HCT116 (cell line): Measurements from ENCODE around the gene DNAJC5. TPM values are rescaled to one million over a fixed set of nuclear protein-coding genes. Genes with fewer than 3 reads are reported as not detected.

Experiments
- ATAC-seq: fragments of 200-7000 bp; cut with Tn5 transposase; 2 replicates; pipeline ENCODE4 v1.9.1; 2020; ENCODE audit warnings: mild to moderate bottlenecking, moderate library complexity
- BruUV-seq: library from RNA; stranded (reverse); fragments of 400-500 nt; replicated peaks from 2 replicates; lab custom pipeline; 2021; lab: Mats Ljungman, UMichigan
- CTCF ChIA-PET: fragments of 300-600 bp; sonication (Branson Sonifier 250); formaldehyde crosslinking; loops from one replicate; lab custom pipeline; 2021; ENCODE audit warnings: antibody characterized with exemption; lab: Charles Lee
- POLR2A ChIA-PET: fragments of 300-600, 350-600 bp; sonication (Branson Sonifier 250); formaldehyde crosslinking; loops from one replicate; lab custom pipeline; 2021; ENCODE audit warnings: antibody characterized with exemption; lab: Charles Lee
- RAD21 ChIA-PET, 2 experiments: fragments of 300-600 bp; sonication (Branson Sonifier 250); formaldehyde crosslinking; loops; one replicate each; lab custom pipeline; 2023; ENCODE audit warnings: low total read pairs in 2 of 2; ENCODE audit not compliant: uncharacterized antibody in 2 of 2, unreplicated experiment in 2 of 2, low non-redundant PET in 1 of 2; lab: Charles Lee
- DNase-seq: peaks from one replicate; pipeline ENCODE4 v3.0.0-alpha.2; 2010; ENCODE audit warnings: low read depth, low spot score
- H2AFZ ChIP-seq: fragments of 200-600 bp; shearing (Covaris generic), sonication (generic); 2 replicates; pipeline ENCODE4 v1.6.1; 2017; ENCODE audit warnings: low read depth, mixed run types, mixed read lengths, antibody characterized with exemption, low read length; ENCODE audit not compliant: poor library complexity, severe bottlenecking
- H3K27ac ChIP-seq: 2 replicates; pipeline ENCODE4 v1.5.1; 2012; ENCODE audit warnings: low read depth, low read length
- H3K27me3 ChIP-seq: fragments of 200-600 bp; sonication (generic); 2 replicates; pipeline ENCODE4 v1.6.1; 2016; ENCODE audit warnings: mixed run types, low read length, mixed read lengths; ENCODE audit not compliant: insufficient read depth
- H3K36me3 ChIP-seq, 2 experiments: fragments of 200-500 bp in 1 of 2; fragments of 200-600 bp in 1 of 2; sonication (Bioruptor generic) in 1 of 2; sonication (generic) in 1 of 2; 2 replicates each; pipeline versions ENCODE4 v1.5.1 to v1.6.1; 2014 to 2016; ENCODE audit warnings: low read length in 2 of 2, inconsistent platforms in 1 of 2, mixed read lengths in 1 of 2, mixed run types in 1 of 2; ENCODE audit not compliant: insufficient read depth in 2 of 2, control insufficient read depth in 1 of 2
- H3K4me1 ChIP-seq, 2 experiments: fragments of 200-600 bp in 1 of 2; sonication (generic) in 1 of 2; 2 replicates each; pipeline versions ENCODE4 v1.5.1 to v1.6.1; 2012 to 2017; ENCODE audit warnings: low read length in 2 of 2, inconsistent platforms in 1 of 2, mild to moderate bottlenecking in 1 of 2, mixed read lengths in 1 of 2, mixed run types in 1 of 2, moderate library complexity in 1 of 2; ENCODE audit not compliant: insufficient read depth in 2 of 2, control insufficient read depth in 1 of 2
- H3K4me2 ChIP-seq: fragments of 200-600 bp; sonication (generic); 2 replicates; pipeline ENCODE4 v1.6.1; 2017; ENCODE audit warnings: mixed run types, low read length, mixed read lengths
- H3K4me3 ChIP-seq, 2 experiments: fragments of 200-600 bp in 1 of 2; sonication (generic) in 1 of 2; replicated peaks in 1 of 2; 2 replicates each; pipeline ENCODE4 v1.5.1; 2011 to 2016; ENCODE audit warnings: low read length in 2 of 2, control low read depth in 1 of 2, low read depth in 1 of 2, mild to moderate bottlenecking in 1 of 2, mixed read lengths in 1 of 2, mixed run types in 1 of 2
- H3K79me2 ChIP-seq: fragments of 200-600 bp; sonication (generic); 2 replicates; pipeline ENCODE4 v1.6.1; 2017; ENCODE audit warnings: mild to moderate bottlenecking, mixed run types, low read length, moderate library complexity, mixed read lengths; ENCODE audit not compliant: insufficient read depth
- H3K9ac ChIP-seq: fragments of 200-600 bp; sonication (generic); 2 replicates; pipeline ENCODE4 v1.6.1; 2016; ENCODE audit warnings: low read length, mixed read lengths
- H3K9me2 ChIP-seq: fragments of 200-600 bp; sonication (generic), shearing (Covaris generic); 2 replicates; pipeline ENCODE4 v1.6.1; 2017; ENCODE audit warnings: mixed run types, mild to moderate bottlenecking, moderate library complexity; ENCODE audit not compliant: insufficient read depth
- H3K9me3 ChIP-seq, 2 experiments: fragments of 200-500 bp in 1 of 2; fragments of 200-600 bp in 1 of 2; sonication (Bioruptor generic) in 1 of 2; sonication (generic) in 1 of 2; 2 replicates each; pipeline ENCODE4 v1.6.1; 2014 to 2017; ENCODE audit warnings: low read length in 2 of 2, mixed read lengths in 2 of 2, inconsistent platforms in 1 of 2, low read depth in 1 of 2, mild to moderate bottlenecking in 1 of 2, mixed run types in 1 of 2, moderate library complexity in 1 of 2; ENCODE audit not compliant: control insufficient read depth in 1 of 2, insufficient read depth in 1 of 2
- H4K20me1 ChIP-seq: fragments of 200-600 bp; sonication (generic), shearing (Covaris generic); 2 replicates; pipeline ENCODE4 v1.6.1; 2017; ENCODE audit warnings: mixed run types, mild to moderate bottlenecking, moderate library complexity; ENCODE audit not compliant: insufficient read depth
- CBX3 ChIP-seq: IDR thresholded peaks from 2 replicates; pipeline ENCODE4 v1.6.1; 2012; ENCODE audit warnings: low read depth
- ELF1 ChIP-seq: IDR thresholded peaks from 2 replicates; pipeline ENCODE4 v1.6.1; 2012; ENCODE audit warnings: low read depth, borderline replicate concordance
- EZH2 ChIP-seq: fragments of 200-600 bp; sonication (generic); IDR thresholded peaks from 2 replicates; pipeline ENCODE4 v1.6.1; 2017; ENCODE audit warnings: antibody characterized with exemption, mixed run types
- FOSL1 ChIP-seq: IDR thresholded peaks from 2 replicates; pipeline ENCODE4 v1.6.1; 2012; ENCODE audit warnings: low read depth
- JUND ChIP-seq: IDR thresholded peaks from 2 replicates; pipeline ENCODE4 v1.6.1; 2012
- POLR2AphosphoS5 ChIP-seq: IDR thresholded peaks from 2 replicates; pipeline ENCODE4 v1.6.1; 2011; ENCODE audit warnings: mild to moderate bottlenecking, low read depth, low read length, moderate library complexity
- RAD21 ChIP-seq: IDR thresholded peaks from 2 replicates; pipeline ENCODE4 v1.6.1; 2012; ENCODE audit warnings: low read depth, mild to moderate bottlenecking
- SIN3A ChIP-seq: IDR thresholded peaks from 2 replicates; pipeline ENCODE4 v1.6.1; 2012; ENCODE audit warnings: low read depth
- SP1 ChIP-seq: IDR thresholded peaks from 2 replicates; pipeline ENCODE4 v1.6.1; 2012; ENCODE audit warnings: low read depth
- YY1 ChIP-seq: IDR thresholded peaks from 2 replicates; pipeline ENCODE4 v1.6.1; 2011; ENCODE audit warnings: low read length, low read depth, moderate library complexity, mild to moderate bottlenecking; ENCODE audit not compliant: insufficient replicate concordance; ENCODE audit errors: extremely low read depth
- ZNF274 ChIP-seq: fragments of 200-500 bp; sonication (Bioruptor generic); IDR thresholded peaks from 2 replicates; pipeline ENCODE4 v1.6.1; 2014; ENCODE audit warnings: mild to moderate bottlenecking, low read depth, low read length, inconsistent platforms
- intact Hi-C: fragments of 100-400 bp; cut with micrococcal nuclease; formaldehyde crosslinking; loops from 2 replicates; pipeline ENCODE4 v1.10.0; 2022
- microRNA counts: library from miRNA; unstranded; fragments of <30 nt; microRNA quantifications from one replicate; lab custom pipeline; 2015
- microRNA-seq: library from miRNA; unstranded; fragments of <30 nt; microRNA quantifications from one replicate; pipeline ENCODE4, GENCODE V29; 2016; ENCODE audit warnings: borderline number of aligned reads
- total RNA-seq: library from RNA; stranded (reverse); gene quantifications from one replicate; pipeline ENCODE4 v1.2.1, GENCODE V29; 2021; ENCODE audit not compliant: unreplicated experiment

Gene DNAJC5
- total RNA-seq, 1 experiment from 2014 or later: 38.3 TPM

DNA sequence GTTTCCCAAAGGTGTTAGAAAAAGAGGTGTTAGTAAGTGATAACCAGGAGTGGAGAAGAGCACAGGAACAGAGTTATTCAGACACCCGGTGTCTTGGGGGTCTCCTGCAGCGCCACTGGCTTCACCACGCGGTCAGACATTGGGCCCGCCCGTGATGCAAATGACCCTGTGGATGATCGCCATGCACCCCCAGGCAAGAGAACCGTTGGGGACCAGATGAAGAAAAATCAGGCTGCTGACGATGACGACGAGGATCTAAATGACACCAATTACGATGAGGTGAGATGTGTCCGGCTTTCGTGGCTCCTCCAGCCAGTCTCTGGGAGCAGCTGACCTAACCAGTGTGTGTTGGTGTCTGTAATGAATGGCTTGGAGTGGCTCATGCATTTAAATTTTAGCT lies 88.0 kb downstream of the DNAJC5 start:
- H3K27ac ChIP-seq: no peak overlapping the region
- H3K36me3 ChIP-seq: peaks cover 18 to 27% of the 10 kb centered on the region in 2 experiments; a peak in 3 of 4 replicates
- no peak overlapping the region for H3K4me3 ChIP-seq
- H3K9me3 ChIP-seq: no peaks in the 10 kb centered on the region
- no peaks in the 10 kb centered on the region for H4K20me1 ChIP-seq
- no peaks in the 10 kb centered on the region for H3K27me3 ChIP-seq
- no peak overlapping the region for H2AFZ ChIP-seq
- H3K79me2 ChIP-seq: peaks cover 45% of the 10 kb centered on the region
- peaks cover 22 to 37% of the 10 kb centered on the region in 2 experiments for H3K4me1 ChIP-seq
- no peak for DNase-seq
- RAD21 ChIA-PET: no interaction called here
- no peak for TF ChIP-seq ELF1
- TF ChIP-seq CBX3: no peak
- TF ChIP-seq EZH2: no peak
- TF ChIP-seq POLR2AphosphoS5: no peak
- no peak for TF ChIP-seq SP1
- no peak for TF ChIP-seq RAD21
- TF ChIP-seq ZNF274: no peak
- no peak for TF ChIP-seq JUND
- TF ChIP-seq YY1: no peak
- no peak for TF ChIP-seq FOSL1
- no peak for TF ChIP-seq SIN3A
- TF ChIP-seq, all 23 proteins: peak for 0
- H3K4me2 ChIP-seq: no peak overlapping the region
- no peak for ATAC-seq
- BruUV-seq: TSS peak; percentile 55
- POLR2A ChIA-PET: no interaction called here
- no peaks in the 10 kb centered on the region for H3K9me2 ChIP-seq
- intact Hi-C loops: no loop called here
- CTCF ChIA-PET: interaction anchor here (1.6 kb wide), 1 partner anchor 72 kb away, joined by 3 read pairs; no protein-coding TSS in a partner anchor
- no peak overlapping the region for H3K9ac ChIP-seq

MicroRNAs encoded within 50 kb of the gene (microRNA counts, 767-probe panel; counts per million panel counts)
- microRNA hsa-miR-1914-5p (lab: Ali Mortazavi, UCI): not detected
- not detected for microRNA hsa-miR-647 (lab: Ali Mortazavi, UCI)
- microRNA hsa-miR-941 (lab: Ali Mortazavi, UCI): not detected

Small RNAs within 50 kb of the gene (microRNA-seq; reads per million reads assigned to microRNA genes)
- gene MIR1914: 7.7 reads per million, percentile 21 among the genes with 10 or more reads in this experiment
- not detected for gene MIR647
- gene MIR941-1: not detected
- gene MIR941-2: not detected
- gene MIR941-3: not detected
- gene MIR941-4: not detected
- not detected for gene MIR941-5

Other genes starting within 250 kb of the DNAJC5 start
- 138 TPM for gene STMN3, start 241.7 kb upstream of the DNAJC5 start, total RNA-seq
- 58.0 TPM for gene RTEL1, start 236.8 kb upstream of the DNAJC5 start, total RNA-seq
- gene TNFRSF6B, start 198.5 kb upstream of the DNAJC5 start, total RNA-seq: 147 TPM
- gene ARFRP1, start 187.2 kb upstream of the DNAJC5 start, total RNA-seq: 53.7 TPM
- gene ZGPAT, start 187.1 kb upstream of the DNAJC5 start, total RNA-seq: 30.6 TPM
- gene LIME1, start 158.5 kb upstream of the DNAJC5 start, total RNA-seq: 27.4 TPM
- 121 TPM for gene SLC2A4RG, start 155.3 kb upstream of the DNAJC5 start, total RNA-seq
- gene ZBTB46, start 63.9 kb upstream of the DNAJC5 start, total RNA-seq: 10.7 TPM
- not detected for gene ABHD16B, start 33.6 kb upstream of the DNAJC5 start, total RNA-seq
- 149 TPM for gene TPD52L2, start 29.9 kb upstream of the DNAJC5 start, total RNA-seq
- gene UCKL1, start 61.3 kb downstream of the DNAJC5 start, total RNA-seq: 54.2 TPM
- 10.3 TPM for gene ZNF512B, start 74.8 kb downstream of the DNAJC5 start, total RNA-seq
- 4.2 TPM for gene SAMD10, start 84.5 kb downstream of the DNAJC5 start, total RNA-seq
- gene PRPF6, start 86.0 kb downstream of the DNAJC5 start, total RNA-seq: 74.9 TPM
- gene C20orf204, start 141.1 kb downstream of the DNAJC5 start, total RNA-seq: 2.5 TPM
- 3.3 TPM for gene SOX18, start 154.5 kb downstream of the DNAJC5 start, total RNA-seq
- gene TCEA2, start 168.1 kb downstream of the DNAJC5 start, total RNA-seq: 29.7 TPM
- 21.4 TPM for gene RGS19, start 184.4 kb downstream of the DNAJC5 start, total RNA-seq
- 1.6 TPM for gene OPRL1, start 185.0 kb downstream of the DNAJC5 start, total RNA-seq
- gene LKAAEAR1, start 189.3 kb downstream of the DNAJC5 start, total RNA-seq: not detected
- not detected for gene NPBWR2, start 212.4 kb downstream of the DNAJC5 start, total RNA-seq